Measurements from ENCODE around the gene ZDHHC14.

Gene ZDHHC14

GRCh38 chr6:157491571-157492232 is 110.7 kb downstream of the ZDHHC14 start:
- DNase-seq (ENCODE audit: low read depth): no peak

DNA sequence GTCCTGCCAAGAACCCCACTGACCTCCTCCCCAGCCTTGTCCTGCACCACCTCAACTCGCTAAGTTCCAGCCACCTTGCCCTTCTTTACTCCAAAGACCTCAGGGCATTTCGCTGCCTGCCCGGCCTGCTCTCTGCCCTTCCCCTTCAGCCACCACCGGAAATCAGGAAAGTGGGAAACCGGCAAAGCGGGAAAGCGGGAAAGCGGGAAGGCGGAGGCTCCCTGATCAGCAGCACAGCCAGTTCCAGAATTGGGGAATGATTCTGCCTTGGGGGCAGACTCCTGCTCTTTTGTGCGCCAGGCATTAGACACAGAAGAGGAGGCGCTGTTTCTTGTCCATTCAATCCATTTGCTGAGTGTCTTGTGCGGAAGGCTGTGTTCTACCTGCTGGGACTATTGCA is 111.3 kb downstream of the ZDHHC14 start:
- no peak for DNase-seq (ENCODE audit: low read depth)

- no peak for DNase-seq (ENCODE audit: low read depth)
These were observed 111.8 kb downstream of the ZDHHC14 start for GRCh38 chr6:157492741-157493140.

GRCh38 chr6:157493173-157493572 is 112.2 kb downstream of the ZDHHC14 start:
- no peak for DNase-seq (ENCODE audit: low read depth)

DNA sequence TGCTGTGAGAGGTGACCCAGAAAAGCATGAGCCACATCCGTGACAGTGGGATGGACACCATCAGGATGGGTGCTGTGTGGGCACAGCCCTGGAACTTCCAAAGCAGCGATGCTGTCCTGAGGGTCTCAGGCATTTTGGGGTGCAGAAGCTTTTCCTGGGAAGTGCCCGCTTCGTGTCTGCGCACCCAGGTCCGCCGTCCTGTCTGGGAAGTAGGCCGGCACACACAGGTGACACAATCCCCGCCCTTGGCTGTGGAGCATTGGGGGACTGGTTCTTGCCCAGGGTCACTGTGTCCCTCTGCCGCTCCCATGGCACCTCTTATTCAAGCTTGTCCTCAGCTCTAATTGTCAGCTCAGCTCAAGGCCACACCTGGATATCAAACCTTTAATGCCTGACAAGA is 112.6 kb downstream of the ZDHHC14 start:
- DNase-seq (ENCODE audit: low read depth): no peak

- no peak for DNase-seq (ENCODE audit: low read depth)
These were observed 113.2 kb downstream of the ZDHHC14 start for GRCh38 chr6:157494132-157494710.

GRCh38 chr6:157496534-157497095 is 115.6 kb downstream of the ZDHHC14 start:
- no peak for DNase-seq (ENCODE audit: low read depth)

DNA sequence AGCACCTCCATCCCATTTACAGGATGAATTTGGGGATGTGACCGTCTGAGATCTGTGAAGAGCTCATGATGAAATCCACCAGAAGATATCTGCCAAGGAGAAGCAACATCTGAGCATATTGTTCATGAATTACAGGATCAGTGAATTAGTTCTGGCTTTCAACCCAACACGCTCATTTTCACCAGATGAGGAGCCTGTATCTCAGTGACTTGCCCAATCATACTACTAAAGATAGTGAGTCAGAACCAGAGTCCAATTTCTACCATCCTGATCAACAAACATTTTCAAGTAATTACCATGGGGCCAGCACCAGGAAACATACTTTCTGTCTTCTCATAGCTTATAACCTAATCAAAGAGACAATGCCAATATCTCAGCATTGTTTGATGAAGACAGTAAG is 116.6 kb downstream of the ZDHHC14 start:
- DNase-seq (ENCODE audit: low read depth): no peak

GRCh38 chr6:157498817-157499216 is 117.8 kb downstream of the ZDHHC14 start:
- DNase-seq (ENCODE audit: low read depth): no peak

- DNase-seq (ENCODE audit: low read depth): no peak
These were observed 119.0 kb downstream of the ZDHHC14 start for GRCh38 chr6:157500022-157500421.

DNA sequence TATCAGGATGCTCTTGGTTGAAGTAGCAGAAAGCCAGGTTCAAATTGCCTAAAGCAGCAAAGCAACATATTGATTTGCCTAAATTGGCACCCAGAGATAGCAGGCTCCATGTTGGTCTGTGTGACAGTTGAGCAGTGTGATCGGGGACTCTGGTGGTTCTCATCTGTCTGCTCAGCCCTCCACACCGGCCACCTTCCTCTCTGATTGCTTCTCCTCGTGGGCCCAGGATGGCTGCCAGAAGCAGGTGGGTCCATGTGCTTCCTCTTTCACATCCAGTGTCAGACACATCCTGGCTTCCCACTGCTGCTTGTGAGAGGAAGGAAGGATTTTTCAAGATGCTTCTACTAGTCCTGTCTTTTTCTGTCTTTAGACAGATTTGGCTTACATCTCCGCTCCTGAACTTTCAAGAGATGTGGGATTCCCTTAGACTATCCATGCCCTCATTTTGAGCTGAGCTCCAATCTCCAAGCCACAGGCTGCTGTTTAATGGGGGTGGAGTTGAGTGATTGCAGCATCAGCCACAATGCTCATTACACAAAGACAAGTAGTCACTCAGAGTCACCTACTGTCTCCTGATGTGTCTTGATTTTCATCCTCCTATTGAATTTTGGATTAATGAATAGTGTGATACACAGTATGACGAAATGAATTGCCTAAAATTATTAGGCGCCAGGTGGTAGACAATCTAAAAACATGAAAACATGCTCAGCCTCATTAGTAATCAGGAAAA is 122.2 kb downstream of the ZDHHC14 start:
- DNase-seq (ENCODE audit: low read depth): no peak

GRCh38 chr6:157505912-157506491 is 125.0 kb downstream of the ZDHHC14 start:
- DNase-seq (ENCODE audit: low read depth): no peak

DNA sequence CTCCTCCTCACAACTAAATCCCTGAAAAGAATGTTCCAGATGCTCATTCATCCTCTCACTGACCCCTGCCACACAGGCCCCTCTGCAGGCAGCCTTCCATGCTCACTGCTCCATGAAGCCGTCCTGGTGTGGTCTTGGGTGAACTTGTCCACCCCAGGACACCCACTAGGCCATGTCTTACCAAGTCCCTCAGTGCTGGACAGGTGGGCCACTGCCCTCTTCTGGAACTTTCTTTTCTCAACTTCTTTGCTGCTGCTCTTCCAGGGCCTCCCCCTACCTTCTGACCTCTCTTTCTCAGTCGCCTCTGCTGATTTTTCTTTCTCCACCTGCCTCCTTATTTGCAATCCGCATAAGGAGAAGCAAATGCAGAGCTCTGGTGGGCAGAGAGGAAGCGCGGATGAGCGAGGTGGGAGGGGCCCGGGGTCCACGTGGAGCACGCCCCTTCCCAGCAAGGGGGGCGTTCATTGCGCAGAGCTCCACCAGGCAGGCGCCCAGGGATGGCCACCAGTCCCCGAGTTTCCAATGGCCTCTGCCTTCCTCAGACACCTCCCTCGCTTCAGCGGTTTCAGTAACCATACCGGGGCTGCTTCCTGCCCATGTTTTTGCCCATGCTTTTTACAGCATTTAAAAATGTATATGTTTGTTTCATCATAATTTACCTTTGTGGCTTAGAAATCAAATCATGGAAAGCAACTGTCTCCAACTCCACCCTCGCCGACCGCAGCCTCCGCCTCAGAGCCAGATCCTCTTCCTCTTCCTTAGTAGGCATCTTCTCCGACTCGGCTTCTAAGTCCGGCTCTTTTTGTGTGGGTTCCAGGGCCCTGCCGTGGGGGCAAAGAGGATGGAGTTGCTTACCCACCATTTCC is 129.6 kb downstream of the ZDHHC14 start:
- no peak for DNase-seq (ENCODE audit: low read depth)

DNA sequence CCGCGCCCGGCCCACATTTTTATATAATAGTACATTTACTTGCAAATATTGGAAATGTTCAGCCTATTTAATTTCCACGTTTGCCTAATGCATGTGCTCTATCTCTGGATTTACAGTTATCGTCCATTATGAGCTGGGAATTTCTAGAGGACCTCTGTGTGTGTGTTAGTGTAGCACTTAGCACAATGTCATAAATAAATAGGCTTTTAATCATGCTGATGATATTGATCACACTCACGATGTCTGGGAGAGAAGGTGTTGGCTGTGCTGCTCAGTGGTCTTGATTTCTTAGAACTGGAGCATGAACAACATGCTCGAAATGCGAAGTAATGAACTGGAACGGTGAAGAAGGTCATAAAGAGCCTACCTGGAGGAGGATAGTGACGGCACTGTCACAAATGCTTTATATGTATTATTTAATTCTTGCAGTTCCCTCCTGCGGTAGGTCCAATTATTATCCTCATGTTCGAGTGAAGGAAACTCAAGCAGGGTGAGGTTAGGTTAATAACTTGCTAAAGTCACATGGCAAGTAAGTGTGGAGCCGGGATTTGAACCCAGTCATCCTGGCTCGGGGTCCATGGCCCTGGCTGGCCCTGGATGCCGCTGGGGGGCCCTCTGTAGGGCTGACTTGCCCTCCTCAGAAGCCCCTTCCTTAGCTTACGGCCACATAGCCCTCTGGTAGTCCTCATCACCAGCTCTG is 130.8 kb downstream of the ZDHHC14 start:
- DNase-seq (ENCODE audit: low read depth): no peak

- DNase-seq (ENCODE audit: low read depth): no peak
These were observed 131.3 kb downstream of the ZDHHC14 start for GRCh38 chr6:157512382-157512682.

DNA sequence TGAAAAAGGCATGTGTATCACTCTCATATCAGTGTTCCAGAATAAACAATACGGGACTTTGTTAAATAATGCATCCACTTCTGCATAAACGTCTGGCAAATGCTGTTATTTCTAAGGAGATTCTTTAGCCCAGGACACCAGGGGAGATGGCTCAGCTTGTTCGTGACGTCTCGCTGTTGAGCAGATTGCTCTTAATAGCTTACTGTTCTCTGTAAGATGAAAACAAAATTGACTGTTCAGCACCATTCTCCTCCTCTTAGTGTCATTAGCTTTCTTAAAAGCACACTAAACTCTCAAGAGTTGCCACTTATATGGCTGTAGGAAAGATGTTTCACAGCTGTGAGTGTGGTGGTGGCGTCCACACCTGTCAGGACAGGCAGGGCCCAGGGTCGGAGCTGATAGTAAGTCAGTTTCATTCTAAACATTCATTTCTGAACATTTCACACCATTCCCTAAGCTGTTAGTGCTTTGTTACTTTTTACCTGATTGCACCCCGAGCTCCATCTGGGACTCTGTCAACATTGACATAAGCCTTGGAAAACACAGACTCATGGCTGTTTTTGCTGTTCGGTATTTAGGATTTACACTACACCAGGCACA is 132.1 kb downstream of the ZDHHC14 start:
- no peak for DNase-seq (ENCODE audit: low read depth)

DNA sequence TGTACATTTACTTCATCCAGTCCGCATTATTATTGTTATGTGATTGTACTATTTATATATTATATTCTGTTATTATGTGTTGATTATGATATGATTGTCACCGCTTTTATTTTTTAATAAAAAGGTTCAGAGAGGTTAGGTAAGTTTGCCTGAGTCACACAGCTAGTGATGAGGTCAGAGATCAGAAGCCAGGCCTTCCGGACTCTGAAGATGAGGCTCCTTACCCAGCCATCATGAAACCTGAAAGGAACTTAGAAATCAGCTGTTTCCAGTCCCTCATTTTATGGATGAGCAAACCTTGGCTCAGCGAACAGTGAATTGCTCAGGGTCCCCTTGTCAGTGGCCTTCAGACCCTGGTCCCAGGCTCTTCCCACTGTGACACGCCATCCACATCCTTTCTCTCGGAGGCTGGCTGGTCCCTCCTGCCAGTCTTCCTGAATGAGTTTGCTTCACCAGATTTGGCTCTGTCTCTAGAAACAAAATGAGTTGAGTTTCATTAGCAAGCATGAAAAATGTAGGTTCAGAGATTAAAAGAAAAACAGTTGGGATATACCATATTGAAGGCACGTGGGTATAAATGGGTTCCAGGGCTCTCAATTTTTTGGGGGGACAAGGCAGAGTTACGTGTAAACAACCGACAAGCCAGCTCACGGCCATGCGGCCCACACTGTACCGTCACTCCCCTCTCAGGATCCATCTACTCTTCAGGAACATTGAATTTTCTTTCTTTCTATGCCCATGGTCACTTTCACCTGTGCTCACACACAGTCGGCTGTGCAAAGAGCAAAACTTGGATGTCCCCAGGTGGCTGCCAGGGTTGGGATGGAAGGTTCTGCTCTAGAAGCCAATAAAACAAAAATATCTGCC is 132.9 kb downstream of the ZDHHC14 start:
- no peak for DNase-seq (ENCODE audit: low read depth)

- no peak for DNase-seq (ENCODE audit: low read depth)
These were observed 133.9 kb downstream of the ZDHHC14 start for GRCh38 chr6:157514659-157515496.

Data from stimulated activated CD8-positive, alpha-beta memory T cell treated with anti-CD3 and anti-CD28 coated beads, Interleukin-12 subunit alpha, Interleukin-12 subunit beta, amount 100 ng/mL, for 4 hours (primary cell).